Brain pericyte (primary cell): ENCODE results near the gene SORCS2.

ENCODE experiments used
- DNase-seq: peaks from one replicate; pipeline ENCODE4 v3.0.0-alpha.2; 2012; ENCODE audit warnings: low read depth, low spot score

Gene SORCS2

DNA sequence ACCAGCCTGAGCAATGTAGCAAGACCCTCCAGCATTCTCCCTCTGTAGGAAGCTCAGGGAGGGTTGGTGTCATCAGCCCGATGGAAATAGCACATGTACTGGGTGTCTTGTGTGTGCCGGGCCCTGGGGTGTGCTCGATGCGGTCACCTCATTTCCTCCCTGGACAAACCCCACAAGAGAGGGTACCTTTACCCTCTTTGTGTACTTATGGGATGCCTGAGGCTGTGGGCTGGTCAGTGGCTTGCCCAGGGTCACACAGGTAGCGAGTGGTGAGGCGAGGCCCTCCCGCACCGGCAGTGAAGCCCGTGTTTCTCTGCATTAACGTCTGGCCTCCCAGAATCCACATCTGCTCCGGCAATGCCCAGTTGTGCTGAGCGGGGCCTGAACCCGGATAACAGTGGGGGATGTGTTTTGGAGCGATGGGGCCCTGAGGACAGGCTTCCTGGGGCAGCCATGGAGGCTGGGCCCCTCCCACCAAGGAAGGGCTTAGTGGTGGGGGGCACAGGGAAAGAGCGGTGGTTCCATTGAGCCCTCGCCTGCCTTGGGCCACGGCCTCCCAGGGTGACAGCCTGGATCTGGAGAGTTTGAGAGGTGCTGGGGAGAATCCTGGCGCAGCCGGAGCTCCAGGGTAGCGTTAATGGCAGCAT, 234.3 kb downstream of the SORCS2 start:
- no peak for DNase-seq

DNA sequence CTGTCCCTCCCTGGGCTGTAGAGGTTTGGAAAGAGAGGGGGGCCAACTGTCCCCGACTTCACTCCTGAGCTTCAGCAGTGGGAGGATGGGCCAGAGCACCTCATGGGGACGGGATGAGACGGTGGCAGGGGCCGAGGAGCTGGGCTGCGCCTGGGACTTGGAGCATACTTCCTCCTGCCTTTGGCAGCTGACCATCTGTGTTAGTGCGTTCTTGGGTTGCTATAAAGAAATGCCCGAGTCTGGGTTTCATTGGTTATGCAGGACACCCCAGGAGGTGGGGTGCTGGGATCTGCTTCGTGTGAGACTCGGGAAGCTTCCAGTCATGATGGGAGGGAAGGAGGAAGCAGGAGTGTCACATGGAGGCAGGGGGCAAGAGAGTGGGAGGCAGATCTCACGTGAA, 235.0 kb downstream of the SORCS2 start:
- no peak for DNase-seq

DNA sequence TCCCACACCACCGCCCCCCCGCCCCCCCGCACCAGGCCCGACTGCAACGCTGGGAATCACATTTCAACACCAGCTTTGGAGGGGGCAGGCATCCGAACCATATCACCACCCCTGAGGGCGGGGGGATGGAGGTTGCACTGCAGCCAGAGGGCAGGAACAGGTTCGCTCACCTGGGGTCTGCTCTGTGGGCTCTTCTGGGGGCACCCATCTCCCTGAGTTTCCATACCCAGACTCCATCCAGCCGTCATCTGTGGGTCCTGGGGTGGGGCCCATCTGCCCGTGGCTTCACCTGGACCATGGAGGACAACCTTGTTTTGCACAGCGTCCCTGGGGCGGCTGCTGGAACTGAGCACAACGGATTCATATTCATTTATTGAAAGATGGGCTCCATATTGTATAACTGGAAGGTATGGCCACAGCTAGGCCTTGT, 235.5 kb downstream of the SORCS2 start:
- DNase-seq = no peak

DNA sequence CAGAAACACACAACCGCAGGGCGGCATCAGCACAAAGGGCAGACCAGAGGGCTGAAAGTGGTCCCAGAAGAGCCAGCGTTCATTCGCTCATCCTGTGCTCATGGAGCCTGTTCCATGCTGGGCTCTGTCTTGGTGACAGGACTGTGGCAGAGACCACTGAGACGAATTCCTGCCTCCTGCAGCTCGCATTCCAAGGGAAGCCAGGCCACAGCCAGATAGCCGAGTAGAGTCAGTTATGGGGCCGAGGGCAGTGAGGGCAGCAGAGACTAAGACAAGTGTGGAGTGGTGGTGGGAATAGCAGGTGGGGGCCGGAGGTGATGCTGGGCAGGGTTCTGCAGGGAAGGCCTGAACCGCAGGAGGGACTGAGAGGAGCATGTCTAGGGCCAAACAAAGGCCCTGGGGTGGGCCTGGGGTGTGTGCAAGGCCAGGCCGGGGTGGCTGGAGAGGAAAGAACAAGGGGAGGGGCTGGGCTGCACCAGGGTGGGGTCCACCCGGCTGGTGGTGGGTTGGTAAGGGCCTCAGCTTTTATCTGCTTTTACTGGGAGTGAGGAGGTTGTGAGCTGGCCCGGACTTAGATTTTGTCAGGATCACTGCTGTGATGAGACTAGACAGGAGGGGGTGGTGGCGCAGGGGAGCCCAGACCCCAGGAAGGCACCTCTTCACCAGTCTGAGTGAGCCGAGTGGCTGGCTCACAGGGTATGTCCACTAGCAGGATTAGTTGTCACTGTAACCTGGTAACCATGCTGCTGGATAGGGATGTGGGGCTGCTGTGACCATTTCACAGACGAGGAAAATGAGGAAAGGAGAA, 236.1 kb downstream of the SORCS2 start:
- DNase-seq = no peak

DNA sequence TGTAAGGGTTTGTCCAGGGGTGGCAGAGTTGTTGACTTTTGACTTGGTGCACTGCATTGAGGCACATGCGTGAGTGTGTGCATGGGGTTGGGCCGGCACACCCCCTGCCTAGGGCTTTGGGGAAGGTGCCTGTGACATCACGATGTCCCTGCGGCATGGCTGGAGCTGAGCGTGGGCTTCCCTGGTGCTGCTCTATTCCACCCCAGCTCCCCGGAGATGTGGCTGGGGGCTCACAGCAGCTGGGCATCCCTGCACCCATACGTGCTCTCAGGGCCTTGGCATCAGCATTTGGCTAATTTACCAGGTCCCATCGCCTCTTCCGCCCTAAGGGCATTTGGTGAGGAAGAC, 236.7 kb downstream of the SORCS2 start:
- DNase-seq = no peak

DNA sequence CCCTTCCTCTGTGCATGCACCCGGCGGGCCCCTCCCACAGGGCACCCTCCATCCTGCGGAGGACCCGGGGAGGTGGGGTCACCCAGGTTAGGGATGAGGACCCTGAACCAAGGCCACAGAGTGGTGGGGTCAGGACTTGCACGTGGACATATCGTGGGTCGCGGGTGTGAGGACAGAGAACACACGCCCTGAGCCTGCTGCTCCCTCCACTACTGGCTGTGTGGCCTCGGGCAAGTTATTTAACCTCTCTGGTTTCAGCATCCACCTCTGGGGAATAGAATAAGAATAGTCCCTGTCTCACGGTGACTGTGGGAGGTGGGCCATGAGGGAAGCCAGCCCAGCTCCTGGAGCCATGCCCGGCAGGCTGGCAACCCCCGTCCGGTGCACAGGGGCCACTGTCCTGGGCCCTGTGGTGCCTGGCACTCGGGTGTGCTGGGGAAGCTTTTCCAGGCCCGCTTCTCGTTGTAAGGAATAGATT, 237.3 kb downstream of the SORCS2 start:
- no peak for DNase-seq

DNA sequence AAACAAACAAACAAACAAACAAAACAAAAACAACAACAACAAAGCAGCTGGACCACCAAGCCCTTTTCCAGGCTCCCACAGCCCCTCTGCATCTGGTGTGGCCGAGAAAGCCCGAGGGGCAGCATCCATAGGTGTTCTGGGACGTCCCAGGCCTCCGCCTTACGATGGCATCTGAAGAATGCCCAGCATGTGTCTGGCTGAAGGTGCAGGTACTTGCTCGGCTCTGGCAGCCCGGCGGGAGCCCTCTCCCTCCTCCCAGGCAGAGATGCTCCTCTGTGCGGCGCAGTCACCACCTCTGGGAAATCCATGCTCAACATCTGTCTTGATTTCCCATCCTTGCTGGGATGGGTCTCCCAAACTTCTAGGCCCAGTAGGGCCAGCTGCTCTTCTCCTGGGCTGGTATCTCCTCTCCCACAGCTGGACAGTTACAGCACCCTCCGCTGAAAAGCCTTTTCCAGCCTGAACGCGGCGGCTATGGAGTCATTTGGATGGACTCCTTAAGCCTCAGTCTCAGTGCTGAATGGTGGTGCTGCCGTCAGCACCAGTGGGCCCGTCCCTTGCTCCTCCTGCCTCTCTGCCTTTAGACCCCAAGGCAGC, 238.1 kb downstream of the SORCS2 start:
- DNase-seq = no peak

DNA sequence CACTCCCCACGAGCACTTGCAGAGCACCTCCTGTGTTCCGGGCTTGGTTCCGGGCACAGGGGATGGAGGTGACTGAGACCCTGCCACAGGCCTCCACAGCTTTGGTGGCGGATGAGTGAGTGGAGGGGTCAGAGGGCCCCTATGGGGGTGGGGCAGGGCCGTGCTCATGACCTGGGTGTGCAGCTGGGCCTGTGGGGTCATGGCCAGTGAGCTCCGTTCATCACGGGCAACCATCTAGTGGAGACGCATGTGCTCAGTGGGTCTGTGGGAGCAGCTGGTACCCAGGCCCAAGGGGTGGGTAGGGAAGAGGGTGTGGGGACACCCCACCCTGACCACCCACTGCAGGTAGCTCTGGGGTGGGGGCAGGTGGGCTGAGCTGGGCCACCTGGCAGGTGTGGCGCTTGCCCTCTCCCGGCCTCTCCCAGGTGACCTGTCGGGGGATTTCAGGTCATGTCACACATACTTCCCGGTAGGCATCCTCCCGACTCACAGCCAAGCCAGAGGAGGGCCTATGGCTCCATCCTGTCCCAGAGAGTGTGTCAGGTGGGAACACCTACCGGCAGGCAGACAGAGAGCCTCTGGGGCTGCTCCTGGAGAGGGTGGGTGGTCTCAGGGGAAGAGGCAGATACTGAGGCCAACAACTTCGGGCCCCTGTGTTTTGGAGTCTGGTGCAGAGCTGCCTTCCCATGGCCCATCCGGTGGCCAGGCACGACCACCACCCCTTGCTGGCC, 238.8 kb downstream of the SORCS2 start:
- DNase-seq = no peak

DNA sequence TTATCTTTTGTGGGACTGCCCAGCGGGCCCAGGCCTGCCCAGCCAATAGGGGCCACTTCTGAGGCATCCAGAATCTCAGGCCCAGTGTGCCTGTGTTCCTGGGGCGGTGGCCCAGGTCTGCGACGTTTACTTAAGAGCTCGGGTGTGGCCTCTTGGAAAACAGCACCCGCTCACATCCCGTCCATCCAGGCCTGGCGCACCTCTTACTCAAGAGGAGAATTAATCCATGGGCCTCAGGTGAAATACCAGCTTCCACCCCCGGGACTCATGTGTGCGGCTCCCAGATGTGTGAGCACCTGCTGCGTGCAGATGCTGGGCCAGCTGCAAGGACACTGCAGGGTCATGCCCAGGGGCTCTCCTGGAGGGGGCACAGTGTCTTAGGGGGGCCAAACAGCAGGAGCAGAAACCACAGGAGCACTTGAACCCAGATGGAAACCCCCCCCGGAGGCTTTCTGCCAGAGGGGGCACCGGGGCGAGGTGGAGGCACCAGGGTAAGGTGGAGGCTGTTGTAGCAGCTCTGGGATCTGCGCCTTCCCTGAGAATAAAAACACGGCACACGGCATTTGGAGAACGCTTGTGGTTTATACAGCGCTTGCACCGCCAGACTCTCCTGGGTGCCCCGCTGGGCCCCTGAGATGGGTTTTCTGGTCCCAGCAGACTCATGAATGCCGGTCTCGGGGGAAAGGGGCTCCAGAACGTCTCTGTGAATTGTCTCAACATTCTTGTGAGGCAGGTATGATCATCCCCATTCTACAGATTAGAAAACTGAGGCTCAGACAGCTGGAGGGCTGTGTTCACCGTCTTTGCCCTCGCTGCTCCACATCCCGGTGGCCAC, 239.6 kb downstream of the SORCS2 start:
- no peak for DNase-seq

DNA sequence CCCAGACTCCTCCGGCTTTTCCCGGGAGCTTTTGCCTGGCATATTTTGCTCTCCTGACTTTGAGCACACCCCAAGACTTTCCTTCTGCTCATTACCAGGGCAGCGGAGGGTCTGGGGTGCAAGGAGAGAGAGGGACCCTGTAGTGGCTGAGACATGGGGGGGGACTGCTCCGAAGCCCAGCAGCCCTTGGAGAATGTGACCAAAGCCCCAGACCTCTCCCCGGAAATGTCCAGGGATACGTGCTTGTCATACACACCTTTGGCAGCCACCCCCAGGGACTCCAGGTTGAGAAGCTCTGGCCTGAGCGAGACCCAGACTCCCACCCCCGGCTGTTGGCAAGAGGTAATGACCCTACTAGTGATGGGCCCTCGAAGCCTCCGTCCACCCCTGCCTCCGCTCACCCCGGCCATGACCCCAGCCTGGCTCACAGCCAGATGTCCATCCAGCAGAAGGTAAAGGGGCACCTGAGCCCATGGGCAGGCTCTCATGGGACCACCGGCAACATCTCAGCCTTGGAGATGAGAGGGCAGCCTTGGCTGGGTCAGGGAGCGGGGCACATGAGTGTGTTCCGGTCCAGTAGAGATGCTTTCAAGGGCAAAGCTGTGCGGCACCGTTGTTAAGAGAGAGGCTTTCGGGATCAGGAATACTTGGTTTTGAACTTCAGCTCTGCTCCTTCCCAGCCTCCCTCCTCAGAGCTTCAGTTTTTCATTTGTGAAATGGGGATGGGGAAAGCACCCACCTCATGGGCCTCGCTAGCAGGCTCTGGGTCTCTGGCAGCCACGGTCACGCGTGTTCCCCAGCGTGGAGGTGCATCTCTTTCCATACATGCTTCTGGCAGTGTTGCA, 240.4 kb downstream of the SORCS2 start:
- no peak for DNase-seq

DNA sequence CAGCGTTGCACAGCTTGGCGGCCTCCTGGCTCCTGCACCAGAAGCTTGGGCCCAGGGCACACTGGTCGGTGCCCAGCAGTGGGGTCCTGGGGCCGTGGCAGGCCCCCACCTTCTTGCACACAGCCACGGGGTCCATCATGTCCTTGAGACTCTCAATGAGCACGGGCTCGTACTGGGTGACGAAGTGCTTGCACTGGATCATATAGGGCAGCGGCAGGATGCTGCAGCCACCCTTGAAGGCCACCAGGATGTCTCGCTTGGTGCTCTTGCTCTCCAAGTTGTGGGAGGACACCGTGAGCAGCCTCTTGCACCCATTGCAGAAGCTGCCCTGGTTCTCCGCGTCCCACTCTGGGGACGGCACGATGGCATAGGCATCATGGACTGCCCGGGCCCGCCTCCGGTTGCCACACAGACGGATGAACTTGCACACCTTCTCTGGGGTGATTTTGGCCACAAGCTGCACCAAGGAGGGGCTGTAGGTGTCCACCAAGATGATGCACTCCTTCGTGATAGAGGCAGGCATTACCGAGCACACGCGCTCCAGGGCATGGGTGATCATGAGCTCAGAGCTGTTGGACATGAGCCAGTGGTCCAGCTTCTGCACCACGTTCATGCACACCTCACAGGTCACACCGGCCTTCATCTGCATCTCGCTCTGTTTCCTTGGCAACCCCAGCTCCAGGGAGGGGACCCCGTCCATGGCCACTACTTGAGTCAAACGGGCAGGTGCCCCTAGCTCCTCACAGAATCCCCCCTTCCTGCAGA, 241.2 kb downstream of the SORCS2 start:
- DNase-seq = no peak

DNA sequence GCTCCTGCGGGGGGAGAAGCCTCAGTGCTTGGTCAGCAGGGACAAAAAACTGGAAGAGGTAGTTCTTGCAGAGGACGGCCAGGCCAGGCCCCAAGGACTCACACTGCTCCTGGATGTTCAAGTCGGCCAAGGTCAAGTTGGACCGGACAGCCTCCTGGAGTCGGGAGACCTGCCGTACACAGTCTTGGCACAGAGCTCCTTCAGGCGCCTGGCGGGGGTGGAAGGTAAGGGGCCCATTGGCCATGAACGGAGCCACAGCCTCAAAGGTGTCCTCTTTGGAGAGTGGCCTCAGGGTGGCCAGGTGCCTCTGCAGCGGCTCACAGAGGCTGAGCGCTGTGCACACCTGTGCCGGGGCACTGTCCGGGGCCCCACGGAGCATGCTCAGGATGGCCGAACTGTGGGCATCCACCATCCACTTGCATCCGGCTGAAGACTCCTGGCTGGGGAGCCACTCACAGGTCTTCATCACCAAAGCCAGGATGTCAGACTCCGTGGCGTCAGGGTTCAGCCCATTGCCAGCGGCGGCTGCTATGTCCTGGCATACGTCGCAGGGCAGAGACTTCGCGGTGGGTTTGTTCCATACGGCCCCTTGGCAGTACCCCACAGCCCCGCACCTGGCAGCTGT, 241.9 kb downstream of the SORCS2 start:
- no peak for DNase-seq

DNA sequence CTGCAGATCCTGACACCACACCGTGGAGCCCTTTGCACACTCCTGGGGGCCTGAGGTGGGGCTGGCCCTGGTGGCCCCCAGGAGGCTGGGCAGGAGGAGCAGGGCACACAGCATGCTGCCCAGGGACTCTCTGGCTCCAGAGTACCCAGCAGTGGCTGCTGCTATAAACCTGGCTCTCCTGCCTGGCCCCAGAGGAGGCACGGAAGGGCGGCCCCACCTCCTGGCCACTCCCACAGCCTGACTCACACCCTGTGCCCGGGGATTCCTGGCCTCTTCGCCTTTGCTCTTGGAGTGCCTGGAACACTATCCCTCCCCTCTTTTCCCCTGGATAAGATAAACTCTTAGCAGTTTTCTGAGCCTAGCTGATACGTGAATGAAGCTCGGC, 242.4 kb downstream of the SORCS2 start, which contains the start of gene PSAPL1:
TSS of gene PSAPL1 (minus strand) at position 165 of the 385 bp plus-strand sequence. CDS start at position 114, 51 bp downstream.
- DNase-seq = no peak

DNA sequence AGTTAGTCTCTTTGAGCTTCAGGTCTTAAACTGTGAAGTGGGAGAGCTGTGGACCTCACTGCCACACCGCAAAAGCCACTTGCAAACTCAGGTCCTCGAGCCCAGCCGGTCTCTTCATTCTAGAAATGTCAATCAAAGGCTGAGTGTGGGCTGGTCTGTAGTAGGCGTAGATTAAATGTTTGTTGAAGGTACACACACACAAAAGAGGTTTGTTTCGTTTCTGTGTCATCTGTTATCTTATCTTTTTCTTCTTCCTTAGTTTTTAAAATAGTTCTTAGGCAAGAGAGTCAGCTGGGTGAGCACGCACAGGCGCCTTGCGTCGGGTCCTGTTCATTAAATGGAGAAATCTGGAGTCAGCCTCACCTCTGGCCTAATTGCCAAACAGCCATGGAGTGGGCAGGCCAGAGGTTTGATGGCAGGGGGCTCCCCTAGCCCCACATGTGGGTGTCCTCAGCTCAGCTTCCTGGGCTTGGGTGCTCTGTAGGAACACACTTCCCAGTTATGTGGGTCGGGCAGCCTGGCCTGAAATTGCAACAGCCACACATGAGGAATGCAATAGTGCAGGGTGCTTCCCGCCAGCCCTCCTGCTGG, 243.2 kb downstream of the SORCS2 start:
- DNase-seq = no peak

DNA sequence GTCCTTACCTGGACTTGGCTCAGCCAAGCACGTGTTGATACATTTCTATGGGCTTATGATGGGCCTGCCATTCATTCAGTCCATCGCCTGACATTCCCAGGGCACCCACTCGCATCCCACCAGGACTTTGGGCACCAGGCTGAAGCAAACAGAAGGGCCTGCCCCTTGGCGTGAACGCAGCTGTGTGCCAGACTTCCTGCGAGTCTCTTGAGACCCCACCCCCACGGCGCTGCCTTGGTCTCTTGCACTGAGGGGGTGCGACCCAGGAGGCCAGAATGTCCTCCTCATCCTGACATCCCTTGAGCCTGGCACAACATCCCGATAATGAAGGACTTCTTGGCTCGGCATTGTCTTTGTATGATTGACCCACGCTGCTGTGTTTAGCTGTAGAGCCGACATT, 243.9 kb downstream of the SORCS2 start:
- DNase-seq = no peak

DNA sequence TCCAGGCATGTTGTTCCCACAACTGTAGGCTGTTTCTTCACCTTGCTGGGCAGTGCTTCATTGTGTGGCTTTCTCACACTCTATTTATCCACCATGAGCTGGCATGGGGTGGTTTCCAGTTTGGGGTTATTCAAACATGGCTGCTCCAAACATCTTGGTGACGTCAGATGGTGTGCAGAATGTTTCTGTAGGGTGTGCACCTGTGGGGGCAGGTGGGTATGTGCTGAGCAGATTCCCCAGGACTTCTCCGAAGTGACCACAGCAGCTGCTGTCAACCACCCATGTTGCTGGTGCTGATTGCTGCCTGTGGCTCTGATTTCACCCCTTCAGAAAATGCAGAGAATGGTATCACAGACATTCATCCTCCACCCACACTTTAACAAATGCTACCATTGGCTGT, 247.4 kb downstream of the SORCS2 start:
- no peak for DNase-seq

DNA sequence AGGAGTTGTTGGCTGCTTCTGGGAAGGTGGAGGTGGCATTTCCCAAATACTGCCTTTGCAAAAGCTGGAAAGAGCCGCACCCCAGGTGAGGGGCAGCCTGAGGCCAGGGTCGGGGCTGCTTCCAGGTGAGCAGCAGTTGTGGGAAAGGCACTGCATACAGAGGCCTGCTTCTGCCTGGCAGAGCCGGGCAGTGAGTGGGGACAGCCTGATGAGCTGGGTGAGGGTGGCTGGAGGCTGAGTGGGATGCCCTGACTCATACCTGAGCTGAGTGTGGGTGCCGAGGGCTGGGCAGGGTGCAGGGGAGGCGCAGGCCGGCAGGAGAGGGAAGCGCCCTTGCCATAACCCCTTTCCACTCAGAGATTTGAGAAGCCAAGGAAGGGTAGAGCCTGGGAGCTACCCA, 248.9 kb downstream of the SORCS2 start:
- DNase-seq = no peak

DNA sequence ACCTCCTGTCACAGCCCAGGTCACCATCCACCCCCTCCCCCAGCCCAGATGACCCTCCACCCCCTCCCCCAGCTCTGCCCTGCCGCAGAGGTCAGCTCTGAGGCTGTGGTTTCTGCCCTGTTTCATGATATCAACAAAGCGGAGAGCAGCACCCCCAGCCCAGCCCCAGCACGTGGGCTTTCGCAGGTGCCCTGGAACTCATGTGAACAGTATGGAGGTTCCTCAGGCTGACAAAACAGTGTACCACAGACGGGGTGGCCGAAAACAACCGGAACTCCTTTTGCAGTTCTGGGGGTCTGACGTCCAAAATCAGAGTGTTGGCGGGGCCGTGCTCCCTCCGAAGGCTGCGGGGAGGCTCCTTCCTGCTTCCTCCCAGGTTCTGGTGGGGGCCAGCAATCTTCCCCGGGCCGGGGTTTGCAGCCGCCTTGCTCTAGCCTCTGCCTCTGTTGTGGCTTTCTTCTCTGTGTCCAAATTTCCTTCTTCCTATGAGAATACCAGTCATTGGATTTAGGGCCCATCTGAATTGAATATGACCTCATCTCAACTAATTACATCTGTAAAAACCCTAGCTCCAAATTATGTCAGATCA, 250.3 kb downstream of the SORCS2 start:
- no peak for DNase-seq
